Measurements from ENCODE around the gene ADAMTS7. TPM values are rescaled to one million over a fixed set of nuclear protein-coding genes. Genes with fewer than 3 reads are reported as not detected.
A peak's percentile ranks its signal among the peaks of the same experiment; 100 is the strongest.

The ADAMTS7 gene
- total RNA-seq, 3 donors from 2014 or later, result 1.3 to 5.7 (median 1.8) TPM

DNA sequence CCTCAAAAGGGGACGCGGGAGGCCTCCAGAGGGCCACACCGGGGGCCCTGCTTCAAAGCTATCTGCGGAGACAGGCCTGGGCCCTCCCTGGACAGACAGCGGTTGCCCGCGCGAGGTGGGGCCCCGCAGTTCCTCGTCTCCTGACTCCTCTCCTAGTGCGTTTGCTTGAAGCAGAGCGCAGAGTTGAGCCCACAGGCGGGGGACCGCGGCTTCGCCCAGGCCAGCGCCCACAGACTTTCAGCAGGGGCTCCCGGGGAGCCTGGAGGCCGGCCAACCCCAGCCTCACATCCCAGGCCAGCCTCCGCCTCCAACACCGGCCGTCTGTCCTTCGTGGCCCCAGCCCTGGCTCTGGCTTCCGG lies 540 bp upstream of the ADAMTS7 start:
- ATAC-seq, result no peak
- DNase-seq, result no peak

DNA sequence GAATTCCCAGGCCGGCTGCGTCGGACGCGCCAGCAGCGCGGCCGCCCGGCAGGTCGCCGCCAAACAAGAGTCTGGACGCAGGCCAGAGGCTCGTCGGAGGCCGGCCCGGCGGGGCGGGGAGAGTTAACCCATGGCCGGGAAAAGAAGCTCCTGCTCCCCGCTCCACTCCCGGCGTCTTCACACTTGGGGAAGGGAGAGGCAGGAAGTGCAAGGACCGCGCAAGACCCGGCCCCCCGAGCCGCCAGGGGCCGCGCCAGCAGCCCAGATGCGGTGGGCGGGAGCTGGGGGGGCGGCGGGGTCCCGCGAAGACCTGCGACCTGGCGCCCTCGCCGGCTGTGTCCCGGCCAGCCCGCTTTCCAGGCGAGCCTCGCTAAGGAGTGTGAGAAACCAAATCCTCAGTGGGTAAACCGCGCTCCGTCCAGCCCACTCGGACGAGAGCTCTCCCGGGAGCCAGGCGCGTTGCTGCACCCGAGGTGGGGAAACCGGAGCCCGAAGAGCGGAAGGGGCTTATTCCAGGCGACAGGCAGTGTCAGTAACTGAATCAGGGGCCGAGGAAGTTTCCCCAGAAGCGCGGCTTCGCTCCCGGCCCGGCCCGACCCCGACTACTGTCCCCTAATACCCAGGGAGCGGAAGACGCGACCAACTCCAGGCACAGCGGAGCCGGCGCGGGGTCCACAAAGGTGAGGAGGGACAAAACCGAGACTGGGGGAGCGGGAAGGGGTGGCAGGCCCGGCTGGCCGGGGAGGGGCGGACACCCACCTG lies 721 bp downstream of the ADAMTS7 start:
- peak overlapping the region; percentile 14 for H3K4me3 ChIP-seq
- peak; percentile 63 for ATAC-seq
- no peaks in the 10 kb centered on the region for H3K36me3 ChIP-seq (ENCODE audit: low read depth)
- H3K4me1 ChIP-seq (ENCODE audit: low read depth), result peaks cover 6% of the 10 kb centered on the region
- intact Hi-C loops (cut with DNase I, micrococcal nuclease), result no loop called here
- no peak for TF ChIP-seq CTCF (IDR thresholded peaks at IDR 0.05)
- H3K9me3 ChIP-seq, result no peaks in the 10 kb centered on the region
- peak in 2 of 3 donors; percentile 56 to 71 for DNase-seq

More for the DNA sequence above, 540 bp upstream of the ADAMTS7 start:
- H3K36me3 ChIP-seq (ENCODE audit: low read depth), result no peaks in the 10 kb centered on the region
- no peak overlapping the region for H3K4me3 ChIP-seq
- no peak for TF ChIP-seq CTCF (IDR thresholded peaks at IDR 0.05)
- H3K4me1 ChIP-seq (ENCODE audit: low read depth), result peaks cover 6% of the 10 kb centered on the region
- intact Hi-C loops (cut with DNase I, micrococcal nuclease), result no loop called here
- no peaks in the 10 kb centered on the region for H3K9me3 ChIP-seq

GRCh38 chr15:78810003-78810361 lies 1.3 kb downstream of the ADAMTS7 start:
- peaks cover 6% of the 10 kb centered on the region for H3K4me1 ChIP-seq (ENCODE audit: low read depth)
- intact Hi-C loops (cut with DNase I, micrococcal nuclease), result no loop called here
- ATAC-seq, result no peak
- H3K36me3 ChIP-seq (ENCODE audit: low read depth), result no peaks in the 10 kb centered on the region
- no peaks in the 10 kb centered on the region for H3K9me3 ChIP-seq
- TF ChIP-seq CTCF (IDR thresholded peaks at IDR 0.05), result no peak
- DNase-seq, result no peak
- no peak overlapping the region for H3K4me3 ChIP-seq

DNA sequence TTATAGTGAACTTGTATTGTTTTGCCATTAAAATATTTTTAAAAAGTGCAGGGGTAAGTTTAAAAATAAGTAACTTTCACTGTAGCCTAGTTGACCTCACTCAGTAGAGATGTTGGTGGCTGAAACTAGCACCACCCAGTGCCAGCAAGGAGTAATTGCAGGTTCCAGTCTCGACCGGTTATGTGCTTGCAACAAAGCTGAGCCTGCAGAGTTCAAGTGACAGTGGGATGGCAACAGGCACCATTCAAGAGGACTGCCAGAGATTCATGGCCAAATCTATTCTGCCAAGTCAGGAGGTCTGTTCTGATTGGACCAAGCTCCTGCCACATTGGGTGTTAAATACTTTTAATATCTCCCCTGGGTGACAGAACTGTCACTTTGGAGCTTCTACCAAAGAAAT lies 2.7 kb downstream of the ADAMTS7 start:
- no peak for TF ChIP-seq CTCF (IDR thresholded peaks at IDR 0.05)
- intact Hi-C loops (cut with DNase I, micrococcal nuclease), result no loop called here
- Histone ChIP-seq H3K36me3 (ENCODE audit: low read depth) (no peaks in the 10 kb centered on the region), H3K9me3 (no peaks in the 10 kb centered on the region), H3K4me3 (no peak overlapping the region), H3K4me1 (ENCODE audit: low read depth) (peaks cover 6% of the 10 kb centered on the region)
- DNase-seq (peak in 1 of 3 donors; percentile 19), ATAC-seq (peak; percentile 49)

DNA sequence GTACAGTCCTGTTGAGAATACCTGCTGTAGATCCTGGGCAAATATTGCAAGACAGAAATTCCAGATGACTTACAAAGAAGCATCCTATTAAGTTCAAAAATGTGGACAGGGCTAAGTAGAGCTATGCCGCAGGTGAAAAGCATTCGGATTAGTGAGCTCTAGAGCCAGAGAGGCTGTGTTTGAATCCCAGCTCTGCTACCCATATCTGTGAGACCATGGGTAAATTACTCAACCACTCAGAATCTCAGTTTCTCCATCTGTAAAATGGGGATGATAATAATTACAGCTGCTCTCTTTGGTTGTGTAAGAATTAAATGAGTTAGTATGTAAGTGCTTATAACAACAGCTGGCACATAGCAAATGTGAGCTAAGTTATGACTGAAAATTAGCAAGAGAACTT lies 3.9 kb downstream of the ADAMTS7 start:
- intact Hi-C loops (cut with DNase I, micrococcal nuclease), result no loop called here
- H3K4me3 ChIP-seq, result no peak overlapping the region
- H3K36me3 ChIP-seq (ENCODE audit: low read depth), result no peaks in the 10 kb centered on the region
- no peak for DNase-seq
- no peaks in the 10 kb centered on the region for H3K9me3 ChIP-seq
- ATAC-seq, result no peak
- H3K4me1 ChIP-seq (ENCODE audit: low read depth), result peaks cover 6% of the 10 kb centered on the region
- TF ChIP-seq CTCF (IDR thresholded peaks at IDR 0.05), result no peak
